ENCODE measurements around the gene ECEL1.
A peak's percentile ranks its signal among the peaks of the same experiment; 100 is the strongest.
"Not testable (repeated sequence)": the region's sequence is repeated elsewhere in the genome, so short reads cannot be mapped to it uniquely, and the experiment has no call there.

ECEL1 gene, protein sequence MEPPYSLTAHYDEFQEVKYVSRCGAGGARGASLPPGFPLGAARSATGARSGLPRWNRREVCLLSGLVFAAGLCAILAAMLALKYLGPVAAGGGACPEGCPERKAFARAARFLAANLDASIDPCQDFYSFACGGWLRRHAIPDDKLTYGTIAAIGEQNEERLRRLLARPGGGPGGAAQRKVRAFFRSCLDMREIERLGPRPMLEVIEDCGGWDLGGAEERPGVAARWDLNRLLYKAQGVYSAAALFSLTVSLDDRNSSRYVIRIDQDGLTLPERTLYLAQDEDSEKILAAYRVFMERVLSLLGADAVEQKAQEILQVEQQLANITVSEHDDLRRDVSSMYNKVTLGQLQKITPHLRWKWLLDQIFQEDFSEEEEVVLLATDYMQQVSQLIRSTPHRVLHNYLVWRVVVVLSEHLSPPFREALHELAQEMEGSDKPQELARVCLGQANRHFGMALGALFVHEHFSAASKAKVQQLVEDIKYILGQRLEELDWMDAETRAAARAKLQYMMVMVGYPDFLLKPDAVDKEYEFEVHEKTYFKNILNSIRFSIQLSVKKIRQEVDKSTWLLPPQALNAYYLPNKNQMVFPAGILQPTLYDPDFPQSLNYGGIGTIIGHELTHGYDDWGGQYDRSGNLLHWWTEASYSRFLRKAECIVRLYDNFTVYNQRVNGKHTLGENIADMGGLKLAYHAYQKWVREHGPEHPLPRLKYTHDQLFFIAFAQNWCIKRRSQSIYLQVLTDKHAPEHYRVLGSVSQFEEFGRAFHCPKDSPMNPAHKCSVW

DNA sequence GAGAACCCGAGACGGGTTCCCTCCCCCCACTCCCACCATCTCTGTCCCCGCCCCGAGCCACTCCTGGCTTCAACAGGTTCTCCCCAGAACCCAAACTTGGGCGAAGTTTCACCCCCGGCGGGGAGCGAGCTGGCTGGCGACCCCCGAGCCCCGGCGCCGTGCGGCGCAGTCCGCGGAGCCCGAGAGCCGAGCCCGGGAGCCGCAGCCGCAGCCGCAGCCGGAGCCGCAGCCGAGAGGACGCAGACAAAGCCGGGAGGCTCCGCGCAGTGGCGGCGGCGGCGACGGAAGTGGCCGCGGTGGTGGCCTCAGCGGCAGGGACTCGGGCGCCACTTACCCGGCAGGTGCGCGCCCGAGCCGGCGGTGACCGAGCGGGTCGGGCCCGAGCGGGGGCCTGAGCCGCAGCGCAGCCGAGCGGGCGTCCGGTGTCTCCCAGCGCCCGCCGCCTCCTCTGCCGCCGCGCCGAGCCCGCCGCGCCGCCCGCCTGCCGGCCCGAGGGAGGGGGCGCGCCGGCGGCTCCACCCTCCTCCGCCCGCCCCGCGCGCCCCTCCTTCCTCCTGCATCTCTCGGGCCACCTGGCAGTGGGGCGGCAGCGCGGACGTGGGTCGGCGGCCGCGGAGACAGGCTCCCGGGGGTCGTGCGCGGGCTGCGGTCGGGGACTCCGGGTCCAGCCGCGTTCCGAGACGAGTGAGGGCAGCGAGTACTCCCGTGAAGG is at the start of gene ECEL1:
ECEL1 (minus strand) TSS at position 450 of the 712 bp plus-strand sequence. CDS start 1,181 bp downstream, outside the sequence.
- DNase-seq (ENCODE audit: low spot score) = no peak
- no peak for TF ChIP-seq CTCF (IDR thresholded peaks at IDR 0.05; ENCODE audit: borderline replicate concordance, control extremely low read depth, extremely low read depth, insufficient read depth, missing control alignments)
- in situ Hi-C loops (cut with MboI; ENCODE audit: low sequenced_read_pairs, unreplicated experiment) = no loop called here

GRCh38 chr2:232537079-232537478 is 49.4 kb upstream of the ECEL1 start:
- no peak for TF ChIP-seq CTCF (IDR thresholded peaks at IDR 0.05; ENCODE audit: borderline replicate concordance, control extremely low read depth, extremely low read depth, insufficient read depth, missing control alignments)
- DNase-seq (ENCODE audit: low spot score) = peak; percentile 58
- in situ Hi-C loops (cut with MboI; ENCODE audit: low sequenced_read_pairs, unreplicated experiment) = no loop called here

- in situ Hi-C loops (cut with MboI; ENCODE audit: low sequenced_read_pairs, unreplicated experiment) = no loop called here
- DNase-seq (ENCODE audit: low spot score) = no peak
- TF ChIP-seq CTCF (IDR thresholded peaks at IDR 0.05; ENCODE audit: borderline replicate concordance, control extremely low read depth, extremely low read depth, insufficient read depth, missing control alignments) = no peak
Measured at GRCh38 chr2:232535761-232536530, 48.3 kb upstream of the ECEL1 start.

- peak; percentile 23 for DNase-seq (ENCODE audit: low spot score)
- TF ChIP-seq CTCF (IDR thresholded peaks at IDR 0.05; ENCODE audit: borderline replicate concordance, control extremely low read depth, extremely low read depth, insufficient read depth, missing control alignments) = no peak
- in situ Hi-C loops (cut with MboI; ENCODE audit: low sequenced_read_pairs, unreplicated experiment) = no loop called here
Measured at GRCh38 chr2:232534940-232535651, 47.5 kb upstream of the ECEL1 start.

DNA sequence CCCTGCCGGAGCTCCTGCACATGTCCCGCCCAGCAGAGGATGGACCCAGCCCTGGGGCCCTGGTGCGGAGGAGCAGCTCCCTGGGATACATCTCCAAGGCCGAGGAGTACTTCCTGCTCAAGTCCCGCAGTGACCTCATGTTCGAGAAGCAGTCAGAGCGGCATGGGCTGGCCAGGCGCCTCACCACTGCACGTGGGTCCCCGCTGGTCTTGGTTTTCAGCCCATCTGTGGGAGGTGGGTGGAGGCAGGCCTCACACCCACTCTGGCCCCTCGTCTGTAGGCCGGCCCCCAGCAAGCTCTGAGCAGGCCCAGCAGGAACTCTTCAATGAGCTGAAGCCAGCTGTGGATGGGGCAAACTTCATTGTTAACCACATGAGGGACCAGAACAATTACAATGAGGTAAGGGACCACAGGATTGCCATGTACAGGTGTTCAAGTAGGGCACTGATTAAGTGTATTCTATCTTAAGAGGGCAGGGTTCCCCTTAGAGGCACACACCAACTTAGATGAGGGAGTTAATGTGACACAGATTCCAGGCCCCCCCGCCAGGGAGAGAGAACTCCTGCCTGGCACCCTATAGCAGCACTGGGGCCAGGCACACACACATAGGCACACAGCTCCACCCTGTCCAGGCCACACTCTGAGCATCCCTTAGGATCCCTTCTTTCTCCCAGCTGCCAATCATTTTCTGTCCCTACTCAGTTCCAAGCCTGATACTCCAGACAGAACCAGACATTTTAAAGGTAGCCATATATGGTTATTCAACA is 46.5 kb upstream of the ECEL1 start:
- peak; percentile 25 for DNase-seq (ENCODE audit: low spot score)
- no peak for TF ChIP-seq CTCF (IDR thresholded peaks at IDR 0.05; ENCODE audit: borderline replicate concordance, control extremely low read depth, extremely low read depth, insufficient read depth, missing control alignments)
- in situ Hi-C loops (cut with MboI; ENCODE audit: low sequenced_read_pairs, unreplicated experiment) = no loop called here

DNA sequence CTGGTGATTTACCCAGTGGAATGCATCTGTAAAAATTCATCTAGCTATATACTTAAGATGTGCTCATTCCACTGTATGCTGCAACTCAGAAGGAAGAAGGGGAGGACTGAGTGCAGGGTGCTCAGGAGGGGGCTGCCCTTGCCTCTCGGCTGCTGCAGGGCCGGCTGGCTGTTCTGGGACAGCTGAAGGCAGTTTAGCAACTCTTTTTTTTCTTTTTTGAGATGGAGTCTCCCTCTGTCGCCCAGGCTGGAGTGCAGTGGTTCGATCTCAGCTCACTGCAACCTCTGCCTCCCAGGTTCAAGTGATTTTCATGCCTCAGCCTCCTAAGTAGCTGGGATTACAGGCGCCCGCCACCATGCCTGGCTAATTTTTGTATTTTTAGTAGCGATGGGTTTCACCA is 45.2 kb upstream of the ECEL1 start:
- DNase-seq (ENCODE audit: low spot score); in situ Hi-C loops (cut with MboI; ENCODE audit: low sequenced_read_pairs, unreplicated experiment): not testable (repeated sequence)

Data from GM13976 (cell line).